ENCODE measurements around the gene MMP25. TPM values are rescaled to one million over a fixed set of nuclear protein-coding genes. Genes with fewer than 3 reads are reported as not detected.

The MMP25 gene
- total and polyA plus RNA-seq, 7 experiments from 2014 or later: 0.64 to 64.4 (median 0.93) TPM

DNA sequence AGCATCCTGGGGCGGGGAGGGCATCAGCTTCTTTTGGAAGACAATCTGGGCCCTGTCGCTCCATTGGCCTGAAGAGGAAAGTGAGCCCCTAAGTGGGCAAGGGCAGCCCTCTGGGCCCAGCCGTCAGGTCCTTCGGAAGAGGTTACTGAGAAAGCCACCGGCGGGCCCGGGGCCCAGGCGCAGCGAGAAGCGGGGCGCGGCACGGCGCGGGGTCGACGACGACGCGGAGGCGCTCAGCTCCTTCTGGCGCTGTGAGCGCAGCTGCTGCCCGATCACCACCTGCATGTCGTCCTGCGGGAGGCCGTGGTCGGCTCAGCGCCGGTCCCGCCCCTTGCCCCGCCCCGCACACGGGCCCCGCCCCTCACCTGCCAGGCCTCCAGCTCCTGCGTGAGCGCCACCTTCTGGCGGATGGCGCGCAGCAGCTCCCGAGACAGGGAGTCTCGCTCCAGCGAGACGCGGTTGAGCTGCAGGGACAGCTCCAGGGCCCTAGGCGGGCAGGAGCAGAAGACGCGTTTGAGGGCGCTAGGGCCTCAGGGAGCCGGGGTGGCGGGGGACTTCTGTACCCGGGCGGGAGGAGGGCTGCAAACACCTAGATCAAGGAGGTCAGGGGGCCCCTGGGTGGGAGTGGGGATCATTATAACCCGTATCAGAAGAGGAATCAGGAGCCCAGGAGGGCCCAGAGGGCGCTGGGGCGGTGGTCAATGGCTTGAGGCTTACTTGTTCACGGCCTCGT lies 18.2 kb upstream of the MMP25 start:
- Mint-ChIP-seq H3K4me1 (peaks cover 20 to 41% (median 36%) of the 10 kb centered on the region in 7 donors), H3K27ac (peak overlapping the region in 3 of 9 donors; percentile 25 to 65 (median 43)), H3K27me3 (peaks cover 19 to 35% (median 23%) of the 10 kb centered on the region in 5 donors), H3K9me3 (no peaks in the 10 kb centered on the region), H3K4me3 (peak overlapping the region in 9 of 10 donors; percentile 16 to 81 (median 66)), H3K36me3 (peaks cover 0 to 14% (median 3%) of the 10 kb centered on the region in 5 donors)
- peaks cover 5 to 6% of the 10 kb centered on the region in 2 donors for H3K27me3 ChIP-seq (ENCODE audit: control insufficient read depth in 2 of 2, insufficient read depth in 2 of 2, low read length in 2 of 2)
- no peak overlapping the region for H3K27ac ChIP-seq (ENCODE audit: low read depth, low read length)
- peaks cover 0 to 20% (median 0%) of the 10 kb centered on the region in 3 experiments for H3K36me3 ChIP-seq (ENCODE audit: control insufficient read depth in 2 of 3, insufficient read depth in 3 of 3, low read length in 3 of 3)
- ChIA-PET CTCF (interaction anchor here (0.6 to 9.2 kb wide), 23 partner anchors 9 to 226 kb away, joined by 3 to 98 read pairs (median 4); partner anchors contain the start of genes CLDN6, IL32, TNFRSF12A and ZNF213), POLR2A (interaction anchor here (0.5 to 2.3 kb wide), 18 partner anchors 8 to 1243 kb away, joined by 3 to 17 read pairs (median 3); partner anchors contain the start of genes TNFRSF12A and ZNF213)
- H3K9me3 ChIP-seq (ENCODE audit: control insufficient read depth in 2 of 3, low read length in 3 of 3): no peaks in the 10 kb centered on the region
- no peak overlapping the region for H3K4me3 ChIP-seq (ENCODE audit: low read length)
- intact Hi-C loops (cut with micrococcal nuclease): loop anchor here (1.0 to 10.0 kb wide), 5 partner anchors 8 to 493 kb away; partner anchors contain the start of genes CEMP1 (in 1 of the 2), PDPK1 (in 1 of the 2) and TNFRSF12A (in 1 of the 2)
- peak; percentile 66 to 89 (median 82) for DNase-seq
- peak; percentile 69 for ATAC-seq
- peaks cover 25 to 28% of the 10 kb centered on the region in 2 donors for H3K4me1 ChIP-seq (ENCODE audit: control insufficient read depth in 2 of 2, insufficient read depth in 2 of 2, low read length in 2 of 2)

DNA sequence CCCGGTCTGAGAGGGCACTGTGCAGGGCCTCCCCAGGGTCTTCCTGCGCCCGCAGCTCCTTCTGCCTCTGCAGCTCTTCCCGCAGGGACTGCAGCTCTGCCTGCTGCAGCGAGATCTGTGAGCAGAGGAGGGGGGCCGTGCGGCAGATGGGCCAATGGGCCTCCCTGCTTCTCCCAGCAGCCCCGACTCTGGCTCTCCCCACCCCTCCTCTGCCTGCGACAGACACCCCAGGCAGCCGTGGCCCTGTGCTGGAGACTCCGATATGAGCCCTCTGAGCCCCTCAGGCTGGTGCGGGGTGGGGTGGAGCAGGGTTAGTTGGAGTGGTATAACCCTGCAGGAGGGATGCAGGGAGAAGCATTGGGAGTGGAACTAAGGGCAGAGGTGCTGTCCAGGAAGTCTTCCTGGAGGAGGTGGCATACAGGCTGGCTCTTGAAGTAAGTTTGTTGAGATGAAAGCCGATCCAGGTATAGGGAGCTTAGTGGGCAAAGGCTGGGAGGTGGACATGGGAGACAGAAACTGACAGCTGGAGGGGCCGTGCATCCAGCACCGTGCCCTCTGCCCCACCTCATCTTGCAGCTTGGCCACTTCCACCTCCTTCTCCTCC lies 17.5 kb upstream of the MMP25 start:
- DNase-seq: no peak
- Histone ChIP-seq H3K4me3 (ENCODE audit: low read length) (no peak overlapping the region), H3K9me3 (ENCODE audit: control insufficient read depth in 2 of 3, low read length in 3 of 3) (no peaks in the 10 kb centered on the region), H3K36me3 (ENCODE audit: control insufficient read depth in 2 of 3, insufficient read depth in 3 of 3, low read length in 3 of 3) (peaks cover 0 to 20% (median 0%) of the 10 kb centered on the region in 3 experiments), H3K27me3 (ENCODE audit: control insufficient read depth in 2 of 2, insufficient read depth in 2 of 2, low read length in 2 of 2) (peaks cover 6 to 7% of the 10 kb centered on the region in 2 donors), H3K27ac (ENCODE audit: low read depth, low read length) (no peak overlapping the region), H3K4me1 (ENCODE audit: control insufficient read depth in 2 of 2, insufficient read depth in 2 of 2, low read length in 2 of 2) (peaks cover 18 to 22% of the 10 kb centered on the region in 2 donors)
- Mint-ChIP-seq H3K36me3 (peaks cover 0 to 14% (median 3%) of the 10 kb centered on the region in 5 donors), H3K9me3 (no peaks in the 10 kb centered on the region), H3K4me3 (peak overlapping the region; percentile 27 to 81 (median 62)), H3K27me3 (peaks cover 26 to 42% (median 30%) of the 10 kb centered on the region in 5 donors), H3K27ac (peak overlapping the region in 1 of 9 donors; percentile 52), H3K4me1 (peaks cover 20 to 38% (median 29%) of the 10 kb centered on the region in 7 donors)
- intact Hi-C loops (cut with micrococcal nuclease): loop anchor here (1.0 to 10.0 kb wide), 5 partner anchors 9 to 494 kb away; partner anchors contain the start of genes CEMP1 (in 1 of the 2), PDPK1 (in 1 of the 2) and TNFRSF12A (in 1 of the 2)
- ChIA-PET POLR2A (interaction anchor here (0.5 to 2.3 kb wide), 20 partner anchors 9 to 1243 kb away, joined by 3 to 17 read pairs (median 3); partner anchors contain the start of genes TNFRSF12A and ZNF213), CTCF (interaction anchor here (0.6 to 9.2 kb wide), 19 partner anchors 10 to 225 kb away, joined by 3 to 98 read pairs (median 4); partner anchors contain the start of genes CLDN6, IL32, TNFRSF12A and ZNF213)
- ATAC-seq: no peak

DNA sequence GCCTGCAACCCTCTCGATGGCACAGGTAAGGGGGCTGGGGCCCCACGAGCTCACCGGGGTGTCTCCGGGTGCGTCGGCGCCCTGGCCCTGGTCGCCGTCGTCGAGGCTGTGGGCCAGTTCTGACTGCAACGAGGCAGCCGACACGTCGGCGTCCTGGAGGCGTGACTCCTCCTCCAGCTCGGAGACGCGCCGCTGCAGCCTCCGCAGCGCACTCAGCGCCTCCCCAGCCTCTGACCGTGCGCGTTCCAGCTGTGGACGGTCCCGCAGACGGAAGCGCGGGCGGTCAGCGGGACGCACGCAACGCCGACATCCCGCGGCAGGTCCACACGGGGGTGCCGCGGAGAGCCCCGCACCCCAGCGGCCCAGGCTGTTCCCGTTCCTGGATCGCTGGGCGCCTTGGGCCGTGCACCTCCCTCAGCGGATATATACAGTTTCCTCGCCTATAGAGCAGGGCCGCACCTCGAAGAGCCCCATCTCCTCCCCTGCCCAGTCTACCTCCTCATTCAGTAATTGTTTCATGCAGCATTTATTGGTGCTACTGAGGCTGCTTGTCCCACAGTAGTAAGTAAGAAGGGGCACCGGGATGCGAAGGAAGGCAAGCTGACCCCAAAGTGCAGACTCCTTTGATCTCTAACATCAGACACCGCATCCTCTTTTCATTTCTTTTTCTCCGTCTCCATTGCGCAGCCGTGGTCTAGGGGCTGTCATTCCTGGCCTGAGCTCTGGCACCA lies 16.7 kb upstream of the MMP25 start:
- H3K36me3 Mint-ChIP-seq: peaks cover 0 to 11% (median 0%) of the 10 kb centered on the region in 5 donors
- H3K27ac Mint-ChIP-seq: peak overlapping the region in 3 of 9 donors; percentile 26 to 60 (median 40)
- intact Hi-C loops (cut with micrococcal nuclease): loop anchor here (2.0 to 10.0 kb wide), 5 partner anchors 15 to 495 kb away; partner anchors contain the start of genes CEMP1 (in 1 of the 2) and PDPK1 (in 1 of the 2)
- H3K4me3 Mint-ChIP-seq: peak overlapping the region; percentile 50 to 82 (median 70)
- Histone ChIP-seq H3K4me1 (ENCODE audit: control insufficient read depth in 2 of 2, insufficient read depth in 2 of 2, low read length in 2 of 2) (peaks cover 18% of the 10 kb centered on the region in 2 donors), H3K36me3 (ENCODE audit: control insufficient read depth in 2 of 3, insufficient read depth in 3 of 3, low read length in 3 of 3) (peaks cover 0 to 20% (median 0%) of the 10 kb centered on the region in 3 experiments), H3K9me3 (ENCODE audit: control insufficient read depth in 2 of 3, low read length in 3 of 3) (no peaks in the 10 kb centered on the region), H3K27ac (ENCODE audit: low read depth, low read length) (no peak overlapping the region), H3K4me3 (ENCODE audit: low read length) (peak overlapping the region; percentile 43), H3K27me3 (ENCODE audit: control insufficient read depth in 2 of 2, insufficient read depth in 2 of 2, low read length in 2 of 2) (peaks cover 6 to 9% of the 10 kb centered on the region in 2 donors)
- H3K27me3 Mint-ChIP-seq: peaks cover 32 to 48% (median 36%) of the 10 kb centered on the region in 5 donors
- ChIA-PET POLR2A (interaction anchor here (0.6 to 1.9 kb wide), 11 partner anchors 9 to 415 kb away, joined by 3 to 8 read pairs (median 4); partner anchors contain the start of genes TNFRSF12A and ZNF213), CTCF (interaction anchor here (0.6 to 9.2 kb wide), 8 partner anchors 9 to 105 kb away, joined by 3 to 98 read pairs (median 11); partner anchors contain the start of genes CLDN6, TNFRSF12A and ZNF213)
- peak; percentile 17 for ATAC-seq
- H3K9me3 Mint-ChIP-seq: no peaks in the 10 kb centered on the region
- DNase-seq: peak in 1 of 9 donors; percentile 68
- H3K4me1 Mint-ChIP-seq: peaks cover 15 to 35% (median 25%) of the 10 kb centered on the region in 7 donors

DNA sequence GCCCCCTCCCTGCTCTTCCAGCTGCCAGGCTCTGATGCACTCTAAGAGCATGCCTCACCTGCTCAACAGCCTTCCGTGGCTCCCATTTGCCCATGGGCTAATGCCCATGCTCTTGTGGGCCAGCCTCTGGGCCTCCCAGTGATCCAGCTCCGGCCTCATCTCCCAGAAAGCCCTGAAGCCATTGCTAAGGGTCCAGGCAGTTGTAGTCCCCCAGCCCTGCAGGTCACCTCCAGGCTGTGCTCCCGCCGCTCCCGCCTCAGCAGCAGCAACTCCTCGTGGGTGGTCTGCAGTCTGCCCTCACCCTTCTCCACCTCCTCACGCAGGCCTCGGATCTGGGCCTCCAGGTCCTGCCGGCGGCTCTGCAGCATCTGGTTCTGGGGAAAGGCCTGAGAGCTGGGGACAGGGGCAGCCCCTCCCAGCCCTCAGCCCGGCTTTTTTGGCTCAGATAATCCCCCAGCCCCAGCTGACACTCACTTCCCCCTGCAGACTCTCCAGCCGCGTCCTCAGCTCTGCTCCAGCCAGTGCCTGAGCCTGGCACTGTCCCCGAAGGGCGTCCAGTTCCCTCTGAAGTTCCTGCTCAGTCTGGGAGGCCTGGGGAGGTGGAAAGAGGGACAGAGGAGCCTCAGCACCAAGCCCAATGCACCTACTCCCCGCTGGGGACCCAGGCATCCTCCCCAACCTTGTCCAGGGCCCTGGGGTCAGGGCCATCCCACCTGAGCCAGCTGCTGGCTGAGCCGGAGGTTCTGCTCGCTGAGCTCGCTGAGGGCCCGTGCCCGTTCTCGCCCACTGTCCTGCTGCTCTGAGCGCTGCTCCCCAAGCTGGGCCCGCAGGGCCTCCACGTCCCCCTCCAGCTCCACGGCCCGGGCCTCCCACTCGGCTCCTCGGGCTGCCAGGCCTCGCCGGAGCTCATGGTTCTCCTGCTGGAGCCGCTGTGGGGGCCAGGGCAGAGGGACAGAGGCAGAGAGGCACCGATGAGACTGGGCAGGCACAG lies 15.8 kb upstream of the MMP25 start:
- CTCF ChIA-PET: interaction anchor here (0.6 to 9.2 kb wide), 10 partner anchors 8 to 573 kb away, joined by 3 to 98 read pairs (median 6); partner anchors contain the start of gene ZNF213
- H3K9me3 Mint-ChIP-seq: no peaks in the 10 kb centered on the region
- Histone ChIP-seq H3K27me3 (ENCODE audit: control insufficient read depth in 2 of 2, insufficient read depth in 2 of 2, low read length in 2 of 2) (peaks cover 8 to 11% of the 10 kb centered on the region in 2 donors), H3K9me3 (ENCODE audit: control insufficient read depth in 2 of 3, low read length in 3 of 3) (no peaks in the 10 kb centered on the region), H3K4me1 (ENCODE audit: control insufficient read depth in 2 of 2, insufficient read depth in 2 of 2, low read length in 2 of 2) (peaks cover 18% of the 10 kb centered on the region in 2 donors), H3K4me3 (ENCODE audit: low read length) (no peak overlapping the region), H3K36me3 (ENCODE audit: control insufficient read depth in 2 of 3, insufficient read depth in 3 of 3, low read length in 3 of 3) (peaks cover 0 to 20% (median 0%) of the 10 kb centered on the region in 3 experiments), H3K27ac (ENCODE audit: low read depth, low read length) (no peak overlapping the region)
- intact Hi-C loops (cut with micrococcal nuclease): loop anchor here (1.0 to 2.0 kb wide), 6 partner anchors 14 to 136 kb away; no protein-coding TSS in a partner anchor
- H3K27me3 Mint-ChIP-seq: peaks cover 36 to 55% (median 43%) of the 10 kb centered on the region in 5 donors
- peaks cover 15 to 35% (median 25%) of the 10 kb centered on the region in 7 donors for H3K4me1 Mint-ChIP-seq
- no peak for ATAC-seq
- H3K4me3 Mint-ChIP-seq: peak overlapping the region in 9 of 10 donors; percentile 50 to 82 (median 71)
- no peak for DNase-seq
- H3K36me3 Mint-ChIP-seq: peaks cover 0 to 11% (median 0%) of the 10 kb centered on the region in 5 donors
- POLR2A ChIA-PET: interaction anchor here (0.7 to 2.7 kb wide), 11 partner anchors 9 to 135 kb away, joined by 3 to 10 read pairs (median 6); partner anchors contain the start of genes MMP25, TNFRSF12A and ZNF213
- peak overlapping the region in 3 of 9 donors; percentile 26 to 53 (median 40) for H3K27ac Mint-ChIP-seq

DNA sequence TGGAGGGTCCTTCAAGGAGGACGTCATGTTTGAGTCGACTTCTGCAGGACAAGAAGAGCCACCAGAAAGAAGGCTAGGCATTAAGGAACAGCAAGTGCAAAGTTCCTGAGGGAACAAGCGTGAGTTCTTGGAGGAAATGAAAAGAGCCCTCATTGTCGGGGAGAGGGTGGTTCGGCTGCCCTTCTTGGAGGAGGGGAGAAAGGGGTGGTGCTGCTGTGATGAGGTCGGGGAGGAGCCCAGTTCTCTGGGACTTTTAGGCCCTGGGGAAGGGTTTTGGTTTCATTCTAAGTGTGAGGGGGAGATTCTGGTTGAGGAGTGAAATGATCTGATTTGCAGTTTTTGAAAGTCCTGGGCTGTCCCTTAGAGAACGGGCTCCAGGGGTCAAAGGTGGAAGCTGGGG lies 13.7 kb upstream of the MMP25 start:
- H3K4me1 Mint-ChIP-seq: peaks cover 15 to 39% (median 29%) of the 10 kb centered on the region in 7 donors
- POLR2A ChIA-PET: interaction anchor here (0.6 to 2.7 kb wide), 4 partner anchors 12 to 90 kb away, joined by 3 to 10 read pairs (median 6); partner anchors contain the start of genes IL32, MMP25 and TNFRSF12A
- intact Hi-C loops (cut with micrococcal nuclease): no loop called here
- peaks cover 49 to 68% (median 53%) of the 10 kb centered on the region in 5 donors for H3K27me3 Mint-ChIP-seq
- peak overlapping the region in 1 of 9 donors; percentile 31 for H3K27ac Mint-ChIP-seq
- H3K9me3 Mint-ChIP-seq: no peaks in the 10 kb centered on the region
- peaks cover 18 to 25% of the 10 kb centered on the region in 2 donors for H3K4me1 ChIP-seq (ENCODE audit: control insufficient read depth in 2 of 2, insufficient read depth in 2 of 2, low read length in 2 of 2)
- ATAC-seq: no peak
- no peaks in the 10 kb centered on the region for H3K9me3 ChIP-seq (ENCODE audit: control insufficient read depth in 2 of 3, low read length in 3 of 3)
- H3K36me3 Mint-ChIP-seq: no peaks in the 10 kb centered on the region
- no peak for DNase-seq
- CTCF ChIA-PET: interaction anchor here (0.6 to 9.2 kb wide), 9 partner anchors 16 to 429 kb away, joined by 3 to 98 read pairs (median 3); no protein-coding TSS in a partner anchor
- no peak overlapping the region for H3K27ac ChIP-seq (ENCODE audit: low read depth, low read length)
- no peak overlapping the region for H3K4me3 Mint-ChIP-seq
- no peak overlapping the region for H3K4me3 ChIP-seq (ENCODE audit: low read length)
- peaks cover 11 to 27% of the 10 kb centered on the region in 2 donors for H3K27me3 ChIP-seq (ENCODE audit: control insufficient read depth in 2 of 2, insufficient read depth in 2 of 2, low read length in 2 of 2)
- no peaks in the 10 kb centered on the region for H3K36me3 ChIP-seq (ENCODE audit: control insufficient read depth in 2 of 3, insufficient read depth in 3 of 3, low read length in 3 of 3)
